ENCODE results near the gene PARL. TPM values are rescaled to one million over a fixed set of nuclear protein-coding genes. Genes with fewer than 3 reads are reported as not detected.
A peak's percentile ranks its signal among the peaks of the same experiment; 100 is the strongest.

Gene PARL
- total RNA-seq, 1 experiment from 2014 or later, result 38.7 TPM

DNA sequence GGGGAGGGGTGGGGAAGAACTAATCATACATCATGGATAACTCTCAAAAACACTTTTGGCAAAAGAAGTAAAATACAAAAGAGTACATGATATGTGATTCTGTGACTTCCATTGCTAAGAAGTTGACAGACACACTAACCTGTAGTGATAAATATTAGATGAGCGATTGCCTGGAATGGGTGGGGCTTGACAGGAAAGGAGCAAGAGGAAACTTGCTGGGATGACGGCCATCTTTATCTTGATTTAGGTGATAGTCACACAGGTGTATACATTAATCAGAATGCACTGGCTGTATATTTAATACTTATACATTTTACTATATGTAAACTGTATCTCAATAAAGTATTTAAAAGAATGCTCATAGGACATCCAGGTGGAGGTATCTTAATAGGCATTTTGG is 13.1 kb downstream of the PARL start:
- in situ Hi-C loops (cut with HindIII; ENCODE audit: low pct_unique_long_range_greater_than_20kb, low sequenced_read_pairs), result no loop called here
- no peak for DNase-seq (ENCODE audit: low read depth)

DNA sequence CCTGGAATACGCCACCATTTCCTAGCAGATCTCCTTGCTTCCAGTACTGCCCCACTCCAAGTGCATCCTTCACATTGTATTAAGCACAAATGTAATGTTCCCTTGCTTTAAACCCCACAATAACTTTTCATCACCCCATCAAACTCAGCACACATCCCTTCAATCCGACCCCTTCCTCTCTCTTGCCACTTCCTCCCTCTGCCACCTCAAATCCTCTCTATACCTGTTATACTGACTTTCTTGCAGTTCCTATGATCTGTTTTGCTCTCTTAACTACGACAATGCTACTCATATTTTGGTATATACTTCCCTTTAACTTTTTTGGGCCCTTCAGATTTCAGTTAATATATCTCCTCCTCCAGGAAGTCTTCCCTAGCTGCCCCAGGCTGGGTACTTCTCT is 14.1 kb downstream of the PARL start:
- in situ Hi-C loops (cut with HindIII; ENCODE audit: low pct_unique_long_range_greater_than_20kb, low sequenced_read_pairs), result no loop called here
- DNase-seq (ENCODE audit: low read depth), result no peak

DNA sequence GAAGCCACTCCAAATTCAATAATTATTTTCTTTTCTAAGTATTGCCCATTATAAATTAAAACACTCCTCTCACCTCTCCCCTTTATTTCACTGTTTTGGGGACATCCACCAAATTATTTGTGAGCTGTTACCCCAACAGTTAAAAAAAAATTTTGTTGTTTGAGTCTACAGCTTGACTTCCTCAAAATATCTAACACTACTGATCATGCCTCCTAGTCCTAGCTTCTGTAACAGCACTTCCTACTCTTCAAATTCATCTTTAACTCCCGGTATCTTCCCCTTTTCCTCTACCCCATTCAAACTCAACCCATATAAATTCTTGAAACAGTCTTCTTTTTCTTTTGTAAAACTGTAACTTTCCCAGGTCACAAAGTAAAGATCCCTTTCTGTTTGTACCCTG is 15.9 kb downstream of the PARL start:
- in situ Hi-C loops (cut with HindIII; ENCODE audit: low pct_unique_long_range_greater_than_20kb, low sequenced_read_pairs), result no loop called here

GRCh38 chr3:183862610-183863009 is 22.1 kb downstream of the PARL start:
- peak; percentile 37 for DNase-seq (ENCODE audit: low read depth)

More for the DNA sequence above, 15.9 kb downstream of the PARL start:
- DNase-seq (ENCODE audit: low read depth), result no peak

DNA sequence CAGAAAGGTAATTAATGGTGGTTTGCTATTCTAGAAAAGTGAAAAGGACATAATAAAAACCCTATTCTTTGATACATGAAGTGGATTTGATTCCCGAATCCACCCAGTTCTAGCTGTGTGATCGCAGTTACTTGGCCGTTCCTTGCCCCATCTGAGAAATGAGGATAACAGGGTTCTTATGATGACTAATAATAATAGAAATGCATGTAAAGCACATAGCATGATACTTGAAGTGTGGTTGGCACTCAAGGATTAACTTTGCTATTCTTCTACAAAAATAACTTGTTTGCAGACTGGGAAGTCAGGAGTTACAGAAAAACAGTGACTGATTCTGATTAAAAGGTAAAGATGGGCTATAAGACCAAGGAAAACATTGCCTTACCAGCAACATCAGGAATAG is 26.8 kb downstream of the PARL start:
- no peak for DNase-seq (ENCODE audit: low read depth)
- in situ Hi-C loops (cut with HindIII; ENCODE audit: low pct_unique_long_range_greater_than_20kb, low sequenced_read_pairs), result no loop called here

More at GRCh38 chr3:183862610-183863009, 22.1 kb downstream of the PARL start:
- in situ Hi-C loops (cut with HindIII; ENCODE audit: low pct_unique_long_range_greater_than_20kb, low sequenced_read_pairs), result no loop called here

DNA sequence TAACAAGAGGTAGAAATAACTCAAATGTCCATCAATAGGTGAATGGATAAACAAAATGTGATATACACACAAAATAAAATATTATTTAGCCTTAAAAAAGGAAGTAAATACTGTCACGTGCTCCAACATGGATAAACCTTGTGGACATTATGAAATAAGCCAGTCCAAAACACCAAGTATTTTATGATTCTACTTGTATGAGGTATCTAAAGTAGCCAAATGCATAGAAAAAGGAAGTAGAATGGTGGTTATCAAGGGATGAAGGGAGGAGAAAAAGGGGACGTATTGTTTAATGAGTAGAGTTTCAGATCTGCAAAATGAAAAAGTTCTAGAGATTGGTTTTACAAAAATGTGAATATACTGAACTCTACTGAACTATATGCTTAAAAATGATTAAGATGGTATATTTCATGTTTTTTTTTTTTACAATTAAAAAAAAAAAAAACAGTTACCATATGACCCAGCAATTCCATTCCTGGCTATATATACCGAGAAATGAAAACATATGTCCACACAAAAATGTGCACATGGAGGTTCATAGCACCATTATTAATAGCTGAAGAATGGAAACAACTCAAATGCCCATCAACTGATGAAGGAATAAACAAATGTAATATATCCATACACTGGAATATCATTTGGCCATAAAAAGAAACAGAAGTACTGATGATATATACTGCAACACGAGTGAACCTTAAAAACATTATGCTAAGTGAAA is 30.2 kb downstream of the PARL start:
- in situ Hi-C loops (cut with HindIII; ENCODE audit: low pct_unique_long_range_greater_than_20kb, low sequenced_read_pairs), result no loop called here
- no peak for DNase-seq (ENCODE audit: low read depth)

- peak; percentile 24 for DNase-seq (ENCODE audit: low read depth)
- in situ Hi-C loops (cut with HindIII; ENCODE audit: low pct_unique_long_range_greater_than_20kb, low sequenced_read_pairs), result no loop called here
These were observed 38.9 kb downstream of the PARL start for GRCh38 chr3:183845608-183846288.

DNA sequence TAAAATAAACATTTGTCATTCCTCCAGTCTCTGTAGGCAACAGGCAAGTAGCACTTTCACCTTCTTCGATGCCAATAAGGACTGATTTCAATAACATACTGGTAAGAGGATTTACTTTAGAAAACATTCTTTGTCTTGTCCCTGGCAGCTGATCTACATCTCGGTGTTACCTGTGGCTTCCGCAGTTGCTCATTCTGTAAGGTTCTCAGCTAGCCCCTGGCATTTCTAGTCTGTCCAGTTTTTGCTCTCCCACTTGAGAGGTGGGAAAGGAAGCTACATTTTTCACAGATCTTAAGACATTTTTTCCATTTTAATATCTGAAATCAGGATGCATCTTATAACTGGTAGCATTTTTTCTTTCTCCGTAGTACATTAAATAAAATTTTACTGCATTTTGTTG is 39.6 kb downstream of the PARL start:
- no peak for DNase-seq (ENCODE audit: low read depth)
- in situ Hi-C loops (cut with HindIII; ENCODE audit: low pct_unique_long_range_greater_than_20kb, low sequenced_read_pairs), result no loop called here

DNA sequence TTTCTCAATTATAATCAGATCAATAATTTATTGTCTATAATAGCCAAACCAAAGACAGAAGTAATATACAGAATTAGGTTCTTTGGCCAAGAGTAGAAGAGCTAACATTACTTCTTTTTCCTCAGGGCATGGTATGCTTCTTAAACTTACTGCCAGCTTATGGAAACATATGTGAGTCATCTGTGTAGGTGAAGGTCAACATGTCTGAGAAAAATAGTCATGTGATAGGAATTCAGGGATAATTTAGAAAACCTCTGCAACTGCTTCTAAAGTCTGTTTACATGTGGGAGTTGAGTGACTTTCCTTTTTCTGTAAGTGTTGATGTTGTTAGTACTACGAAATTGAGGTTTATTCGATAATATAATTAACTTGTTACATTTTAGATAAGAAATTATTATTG is 40.1 kb downstream of the PARL start:
- no peak for DNase-seq (ENCODE audit: low read depth)
- in situ Hi-C loops (cut with HindIII; ENCODE audit: low pct_unique_long_range_greater_than_20kb, low sequenced_read_pairs), result no loop called here

GRCh38 chr3:183839751-183840150 is 44.9 kb downstream of the PARL start:
- in situ Hi-C loops (cut with HindIII; ENCODE audit: low pct_unique_long_range_greater_than_20kb, low sequenced_read_pairs), result no loop called here

GRCh38 chr3:183837894-183838293 is 46.8 kb downstream of the PARL start:
- in situ Hi-C loops (cut with HindIII; ENCODE audit: low pct_unique_long_range_greater_than_20kb, low sequenced_read_pairs), result no loop called here
- DNase-seq (ENCODE audit: low read depth), result no peak

More at GRCh38 chr3:183839751-183840150, 44.9 kb downstream of the PARL start:
- DNase-seq (ENCODE audit: low read depth), result no peak

GRCh38 chr3:183837390-183837789 is 47.3 kb downstream of the PARL start:
- in situ Hi-C loops (cut with HindIII; ENCODE audit: low pct_unique_long_range_greater_than_20kb, low sequenced_read_pairs), result no loop called here

DNA sequence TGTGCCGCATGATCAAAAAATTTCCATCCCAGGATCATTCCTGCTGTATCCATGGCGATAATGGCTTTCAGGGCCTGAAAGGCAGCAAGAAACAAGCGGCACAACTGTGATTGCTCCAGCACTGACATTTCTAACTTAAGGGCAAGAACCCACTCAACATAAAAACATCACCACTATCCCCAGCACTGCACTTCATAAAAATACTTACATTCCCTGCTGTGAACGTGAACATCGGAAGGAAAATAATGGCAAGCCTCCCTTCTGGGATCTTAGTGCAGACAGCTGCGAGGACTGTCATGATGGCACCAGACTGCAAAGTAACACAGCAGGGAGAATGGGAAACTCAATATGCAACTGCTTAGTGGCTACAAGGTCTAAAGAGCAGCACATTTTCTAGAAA is 51.2 kb downstream of the PARL start:
- no peak for DNase-seq (ENCODE audit: low read depth)
- in situ Hi-C loops (cut with HindIII; ENCODE audit: low pct_unique_long_range_greater_than_20kb, low sequenced_read_pairs), result no loop called here

More at GRCh38 chr3:183837390-183837789, 47.3 kb downstream of the PARL start:
- no peak for DNase-seq (ENCODE audit: low read depth)

DNA sequence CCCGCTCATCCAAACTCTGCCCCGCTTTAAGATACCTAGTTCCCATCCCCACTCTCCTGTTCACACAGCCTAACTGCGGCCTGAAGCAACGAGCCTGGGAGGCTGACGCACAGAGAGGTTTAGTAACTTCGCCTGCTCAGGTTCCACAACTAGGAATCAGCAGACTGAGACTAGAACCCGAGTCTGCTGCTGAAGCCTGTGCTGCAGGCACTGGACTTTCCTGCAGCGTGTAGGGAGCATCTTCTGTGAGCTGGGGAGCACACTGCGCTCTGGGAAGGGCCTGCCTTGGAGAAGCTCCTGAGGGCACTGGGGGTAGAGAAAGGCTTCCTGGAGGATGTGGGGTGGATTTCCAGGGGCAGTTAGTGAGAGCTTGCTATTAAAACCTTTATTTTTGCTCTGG is 54.5 kb downstream of the PARL start:
- no peak for DNase-seq (ENCODE audit: low read depth)
- in situ Hi-C loops (cut with HindIII; ENCODE audit: low pct_unique_long_range_greater_than_20kb, low sequenced_read_pairs), result no loop called here

- in situ Hi-C loops (cut with HindIII; ENCODE audit: low pct_unique_long_range_greater_than_20kb, low sequenced_read_pairs), result no loop called here
- no peak for DNase-seq (ENCODE audit: low read depth)
These were observed 55.2 kb downstream of the PARL start for GRCh38 chr3:183829466-183829865.

DNA sequence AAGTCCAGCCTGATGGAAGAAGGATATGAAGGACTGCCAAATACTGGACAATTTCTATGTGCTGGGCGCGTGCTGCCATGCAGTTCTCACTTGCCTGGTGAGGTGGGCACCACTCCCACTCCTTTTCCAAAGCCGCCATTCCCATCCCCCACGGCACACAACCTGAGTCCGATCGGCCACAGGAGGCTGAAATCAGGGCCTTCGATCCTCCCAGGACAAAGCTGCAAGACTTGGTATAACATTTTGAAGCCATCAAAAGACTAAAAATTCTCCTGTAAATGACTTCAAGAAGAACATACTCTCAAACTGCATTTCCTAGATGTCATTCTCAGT is 56.2 kb downstream of the PARL start:
- DNase-seq (ENCODE audit: low read depth), result no peak
- in situ Hi-C loops (cut with HindIII; ENCODE audit: low pct_unique_long_range_greater_than_20kb, low sequenced_read_pairs), result no loop called here

GRCh38 chr3:183827809-183828537 is 56.7 kb downstream of the PARL start:
- in situ Hi-C loops (cut with HindIII; ENCODE audit: low pct_unique_long_range_greater_than_20kb, low sequenced_read_pairs), result no loop called here
- DNase-seq (ENCODE audit: low read depth), result no peak

GRCh38 chr3:183826448-183827250 is 58.0 kb downstream of the PARL start:
- DNase-seq (ENCODE audit: low read depth), result no peak
- in situ Hi-C loops (cut with HindIII; ENCODE audit: low pct_unique_long_range_greater_than_20kb, low sequenced_read_pairs), result no loop called here

Data from Caki2 (cell line).